ENCODE measurements around the gene PHACTR3.
A peak's percentile ranks its signal among the peaks of the same experiment; 100 is the strongest.

The PHACTR3 gene

DNA sequence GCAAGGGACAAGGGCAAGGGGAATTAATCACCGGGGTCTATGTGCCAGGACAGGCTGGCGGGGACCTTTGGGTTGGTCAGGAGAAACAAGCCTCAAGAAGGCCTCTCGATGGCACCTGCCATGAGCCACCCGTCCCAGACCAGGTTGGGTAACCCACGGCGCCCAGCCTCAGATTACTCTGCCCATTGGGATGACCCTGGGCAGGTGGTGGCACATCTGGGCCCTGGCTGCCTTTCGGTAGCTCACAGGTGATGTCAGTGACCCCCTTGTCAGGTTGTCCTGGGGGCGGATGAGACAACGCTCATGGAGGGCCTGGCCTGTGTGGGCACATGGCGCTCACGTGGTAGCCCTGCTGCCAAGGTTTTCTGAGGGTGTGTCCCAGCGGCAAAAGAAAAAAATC lies 176.9 kb downstream of the PHACTR3 start:
- FAIRE-seq (no peak), DNase-seq (ENCODE audit: extremely low spot score, insufficient read length, low read depth) (no peak)

DNA sequence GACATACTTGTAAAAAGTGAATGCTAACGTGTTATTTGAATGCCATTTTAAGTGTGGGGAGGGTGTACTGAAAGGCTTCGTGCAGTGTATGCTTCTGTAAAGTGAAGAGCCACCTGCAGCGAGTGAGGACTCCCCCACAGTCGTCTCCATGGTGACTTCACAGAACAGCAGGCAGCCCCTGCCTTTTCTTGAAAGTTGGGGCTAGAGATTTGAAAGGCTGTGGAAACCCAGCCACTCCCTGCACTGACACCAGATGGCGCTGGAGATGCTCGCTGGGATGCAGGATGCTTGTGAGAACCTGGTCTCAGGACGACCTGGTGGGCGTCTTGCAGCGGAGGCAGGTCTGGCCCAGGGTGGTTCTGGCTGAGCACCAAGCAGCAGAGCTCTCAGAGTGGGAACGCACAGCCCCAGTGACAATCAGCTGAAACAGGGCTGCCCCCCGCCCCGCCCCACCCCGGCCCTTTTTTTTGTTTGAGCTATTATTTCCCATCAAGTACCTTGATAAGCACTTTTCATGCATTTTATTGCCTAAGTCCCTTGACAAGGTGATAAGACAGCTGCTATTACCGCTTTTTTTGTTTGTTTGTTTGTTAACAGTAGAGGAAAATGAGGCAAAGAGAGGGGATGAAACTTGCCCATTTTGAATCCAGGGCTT lies 178.8 kb downstream of the PHACTR3 start:
- FAIRE-seq (peak; percentile 66), DNase-seq (ENCODE audit: extremely low spot score, insufficient read length, low read depth) (peak; percentile 30)

DNA sequence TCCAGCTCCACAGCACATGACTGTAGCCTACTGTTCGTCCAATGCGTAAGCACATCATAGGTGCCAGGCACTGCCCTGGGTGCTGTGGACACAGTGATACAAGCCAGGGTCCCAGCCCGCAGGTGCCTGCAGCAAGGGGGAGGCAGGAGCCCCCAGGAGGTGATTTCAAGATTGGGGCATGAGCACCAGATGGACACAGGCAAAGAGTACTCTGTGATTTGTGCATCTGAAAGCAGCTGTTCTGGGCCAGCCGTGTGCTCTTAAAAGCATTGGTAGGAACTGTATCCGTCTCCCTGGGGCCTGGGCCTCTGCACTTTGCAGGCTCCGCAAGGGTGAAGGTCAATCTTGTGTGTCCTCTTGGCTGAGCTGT lies 179.3 kb downstream of the PHACTR3 start:
- DNase-seq (ENCODE audit: extremely low spot score, insufficient read length, low read depth) (no peak), FAIRE-seq (no peak)

DNA sequence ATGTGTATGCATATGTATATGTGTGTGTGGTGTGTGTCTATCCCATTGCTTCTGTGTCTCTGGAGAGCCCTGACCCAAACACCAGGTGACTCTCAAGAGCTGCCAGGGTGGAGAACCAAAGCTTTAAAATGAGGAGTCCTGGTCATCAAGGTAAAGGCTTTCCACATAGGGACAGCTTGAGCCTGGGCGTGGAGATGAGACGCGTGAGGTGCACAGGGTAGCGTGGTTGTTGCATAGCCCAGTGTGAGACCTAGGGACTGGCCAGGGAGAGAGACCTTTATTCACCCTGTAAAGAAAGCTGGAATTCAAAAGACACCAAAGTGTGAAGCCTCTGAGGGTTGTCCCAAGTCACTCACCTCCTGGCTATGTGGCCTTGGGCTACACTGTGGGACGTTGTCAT lies 180.0 kb downstream of the PHACTR3 start:
- FAIRE-seq, result no peak

DNA sequence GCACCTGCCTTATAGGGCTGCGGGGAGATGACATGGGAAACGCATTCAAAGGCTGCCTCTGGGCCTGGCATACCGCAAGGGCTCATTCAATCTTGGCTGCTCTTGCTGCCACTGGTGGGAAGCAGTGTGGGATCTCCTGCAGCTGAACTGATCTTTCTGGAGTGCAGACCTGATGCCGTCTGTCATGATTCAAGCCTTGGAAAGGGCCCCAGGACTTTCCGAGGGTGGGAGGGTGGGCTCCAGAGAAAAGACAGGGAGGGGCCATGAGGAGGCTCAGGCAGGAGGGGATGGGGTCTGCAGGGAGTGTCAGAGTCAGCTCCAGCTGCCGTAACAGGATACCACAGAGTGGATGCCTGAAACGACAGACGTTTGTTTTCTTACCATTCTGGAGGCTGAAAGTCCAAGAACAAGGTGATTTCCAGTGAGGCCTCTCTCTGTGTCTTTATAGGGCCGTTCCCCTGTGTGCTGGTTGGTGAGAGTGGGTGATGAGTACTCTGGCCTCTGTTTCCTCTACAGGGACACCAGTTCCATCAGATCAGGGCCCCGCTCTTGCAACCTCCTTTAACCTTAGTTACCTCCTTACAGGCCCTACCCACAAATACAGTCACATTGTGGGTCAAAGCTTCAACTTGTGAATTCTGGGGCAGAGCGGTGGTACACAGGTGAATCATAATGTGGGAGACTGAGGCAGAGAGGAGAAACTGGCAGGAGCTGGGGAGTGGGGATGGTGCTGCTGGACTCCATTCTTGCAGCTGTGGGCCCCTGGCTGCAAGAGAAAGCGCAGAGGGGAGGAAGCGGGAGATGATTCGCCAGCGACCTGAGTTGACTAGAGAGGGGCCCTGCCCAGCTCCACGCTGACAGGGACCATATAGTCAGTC lies 180.7 kb downstream of the PHACTR3 start:
- no peak for DNase-seq (ENCODE audit: extremely low spot score, insufficient read length, low read depth)
- no peak for FAIRE-seq

More for the DNA sequence above, 180.0 kb downstream of the PHACTR3 start:
- DNase-seq (ENCODE audit: extremely low spot score, insufficient read length, low read depth), result no peak

DNA sequence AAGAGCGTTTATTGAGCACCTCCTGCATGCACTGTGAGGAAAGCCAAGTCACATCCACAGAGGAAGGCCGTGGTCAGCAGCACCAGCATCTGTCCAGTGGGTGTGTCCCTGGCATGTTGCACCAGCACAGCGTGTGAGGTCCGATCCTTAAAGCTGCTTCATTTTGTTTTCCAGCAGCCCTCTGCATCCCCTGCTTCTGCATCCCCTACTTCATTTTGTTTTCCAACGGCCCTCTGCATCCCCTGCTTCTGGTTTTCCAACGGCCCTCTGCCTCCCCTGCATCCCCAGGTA lies 181.3 kb downstream of the PHACTR3 start:
- FAIRE-seq, result no peak
- no peak for DNase-seq (ENCODE audit: extremely low spot score, insufficient read length, low read depth)

DNA sequence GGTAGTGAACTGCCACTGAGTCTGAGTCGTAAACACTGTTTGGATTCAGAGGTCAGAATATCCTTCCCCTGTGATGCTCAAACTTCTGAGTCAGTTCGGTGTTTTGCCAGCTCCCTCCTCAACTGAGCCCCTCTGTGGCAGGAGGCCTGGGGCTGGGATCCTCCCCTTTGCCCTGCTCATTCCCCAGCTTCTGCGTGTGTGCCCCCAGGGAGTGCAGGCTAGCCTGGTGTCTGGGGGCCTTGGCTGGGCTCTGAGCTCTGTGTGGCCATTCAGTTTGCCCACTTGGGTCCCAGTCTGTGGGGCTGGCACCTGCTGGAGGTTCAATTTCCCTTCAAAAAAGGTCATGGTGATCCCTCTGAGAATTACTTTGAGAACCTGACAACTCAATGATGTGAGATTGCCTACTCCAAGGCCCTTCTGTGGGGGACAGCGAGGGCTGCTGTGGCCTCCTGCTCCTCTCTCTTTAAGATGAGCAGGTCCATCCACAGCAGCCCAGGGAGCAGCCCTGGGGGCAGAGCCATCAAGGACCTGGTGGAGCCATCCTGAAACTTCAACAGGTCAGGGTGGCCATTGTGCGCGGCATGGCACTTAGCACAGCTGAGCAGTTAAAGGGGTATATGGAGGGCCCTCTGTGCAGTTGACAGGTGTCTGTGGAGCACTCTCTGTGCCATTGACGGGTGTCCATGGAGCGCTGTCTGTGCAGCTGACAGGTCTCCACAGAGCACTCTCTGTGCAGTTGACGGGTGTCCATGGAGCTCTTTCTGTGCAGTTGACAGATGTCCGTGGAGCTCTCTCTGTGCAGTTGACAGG lies 181.9 kb downstream of the PHACTR3 start:
- no peak for DNase-seq (ENCODE audit: extremely low spot score, insufficient read length, low read depth)
- FAIRE-seq, result no peak

DNA sequence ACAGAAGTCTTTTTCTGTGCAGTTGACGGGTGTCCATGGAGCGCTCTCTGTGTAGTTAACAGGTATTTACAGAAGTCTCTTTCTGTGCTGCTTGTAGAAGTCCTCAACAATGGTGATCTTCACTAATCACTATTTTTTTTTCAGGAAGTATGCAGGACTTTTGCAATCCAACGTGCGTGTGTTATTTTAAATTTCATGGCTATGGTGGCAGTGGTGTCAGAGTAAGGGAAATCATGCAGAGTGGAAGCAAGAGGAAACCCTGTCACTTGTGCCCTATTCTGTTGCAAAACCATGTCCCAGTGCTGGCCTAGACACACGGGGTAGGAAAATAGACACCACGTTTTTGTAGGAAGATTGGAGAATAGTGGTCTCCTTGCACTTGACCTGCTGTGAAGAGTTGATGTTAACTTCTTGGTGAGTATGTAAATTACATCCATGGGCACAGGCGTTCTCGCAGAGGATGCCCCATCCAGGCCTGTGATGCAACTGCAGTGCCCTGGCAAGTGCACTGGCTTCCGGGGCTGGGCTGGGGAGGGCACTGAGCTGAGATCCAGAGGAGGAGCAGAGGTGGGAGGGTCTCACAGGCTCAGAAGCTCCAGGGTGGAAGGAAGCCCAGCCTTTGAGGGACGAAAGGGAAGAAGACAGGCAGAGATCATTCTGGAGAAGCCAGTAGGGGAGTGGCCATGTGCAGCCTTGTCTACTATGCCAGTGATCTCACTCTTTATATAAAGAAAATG lies 182.6 kb downstream of the PHACTR3 start:
- FAIRE-seq (no peak), DNase-seq (ENCODE audit: extremely low spot score, insufficient read length, low read depth) (no peak)

DNA sequence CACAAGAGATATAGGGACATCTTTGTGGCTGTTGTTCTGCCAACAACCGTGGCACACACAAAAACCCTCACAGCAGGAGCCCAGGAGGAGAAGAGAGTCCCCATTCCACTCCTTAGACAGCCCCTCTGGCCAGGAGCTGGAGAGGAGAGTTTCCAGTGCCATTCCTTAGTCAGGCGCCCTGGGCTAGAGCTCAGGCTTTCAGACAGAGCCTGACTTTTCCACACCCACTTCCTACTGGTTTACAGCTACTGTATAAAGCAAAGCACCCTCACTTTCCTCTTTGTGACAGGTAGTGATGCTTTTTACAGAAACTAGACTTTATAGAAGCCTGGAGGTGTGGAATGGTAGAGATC lies 183.2 kb downstream of the PHACTR3 start:
- FAIRE-seq (no peak), DNase-seq (ENCODE audit: extremely low spot score, insufficient read length, low read depth) (no peak)

DNA sequence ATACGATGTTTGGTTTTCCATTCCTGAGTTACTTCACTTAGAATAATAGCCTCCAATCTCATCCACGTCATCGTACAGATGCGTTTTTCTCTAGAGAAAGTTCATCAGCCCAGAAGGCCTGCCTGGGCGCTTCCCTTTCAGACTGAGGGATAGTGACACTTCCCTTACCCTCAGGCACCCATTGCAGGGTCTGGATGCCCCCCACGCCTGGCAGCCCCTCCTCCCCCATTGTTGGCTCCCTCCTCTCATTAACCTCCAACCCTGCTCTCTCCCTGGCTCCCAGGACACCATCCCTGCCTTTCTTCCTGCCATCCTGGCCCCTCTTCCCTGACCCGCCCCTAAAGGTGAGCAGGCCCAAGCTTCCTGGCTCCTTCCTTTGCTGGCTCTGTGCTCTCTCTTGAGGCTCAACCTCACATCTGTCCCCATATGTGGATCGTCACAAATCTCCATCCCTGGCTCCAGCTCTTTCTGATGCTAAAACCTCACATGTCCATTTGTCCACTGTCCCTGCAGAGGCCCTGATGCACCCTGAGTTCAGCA lies 183.9 kb downstream of the PHACTR3 start:
- FAIRE-seq, result no peak

DNA sequence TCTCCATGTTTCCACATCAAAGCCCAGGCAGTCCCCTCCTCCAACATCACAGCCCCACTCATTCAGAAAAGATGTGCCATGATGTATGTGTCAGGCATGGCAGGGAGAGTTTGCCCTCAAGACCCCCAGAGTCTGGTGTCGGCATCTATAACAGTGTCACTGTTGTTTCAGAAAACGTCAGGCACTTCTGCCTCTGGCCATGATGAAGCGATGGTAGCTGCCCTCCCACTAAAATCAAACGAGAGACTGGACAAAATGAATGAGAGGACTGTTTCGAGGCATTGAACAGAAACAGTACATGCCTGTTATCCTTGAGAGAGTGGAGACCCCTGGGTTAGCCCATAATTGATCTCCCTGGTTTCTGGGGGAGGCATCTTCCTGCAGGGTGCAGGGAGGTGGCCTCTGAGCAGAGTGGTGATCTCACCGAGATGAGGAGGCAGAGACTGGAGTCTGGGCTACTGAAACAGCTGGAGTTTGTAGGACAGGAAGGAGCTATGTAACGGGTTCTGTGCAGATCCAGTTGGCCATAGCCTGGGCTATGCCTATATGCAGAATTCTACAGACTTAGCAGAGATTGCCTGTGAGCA lies 184.6 kb downstream of the PHACTR3 start:
- FAIRE-seq (no peak), DNase-seq (ENCODE audit: extremely low spot score, insufficient read length, low read depth) (no peak)

More for the DNA sequence above, 183.9 kb downstream of the PHACTR3 start:
- DNase-seq (ENCODE audit: extremely low spot score, insufficient read length, low read depth), result no peak

DNA sequence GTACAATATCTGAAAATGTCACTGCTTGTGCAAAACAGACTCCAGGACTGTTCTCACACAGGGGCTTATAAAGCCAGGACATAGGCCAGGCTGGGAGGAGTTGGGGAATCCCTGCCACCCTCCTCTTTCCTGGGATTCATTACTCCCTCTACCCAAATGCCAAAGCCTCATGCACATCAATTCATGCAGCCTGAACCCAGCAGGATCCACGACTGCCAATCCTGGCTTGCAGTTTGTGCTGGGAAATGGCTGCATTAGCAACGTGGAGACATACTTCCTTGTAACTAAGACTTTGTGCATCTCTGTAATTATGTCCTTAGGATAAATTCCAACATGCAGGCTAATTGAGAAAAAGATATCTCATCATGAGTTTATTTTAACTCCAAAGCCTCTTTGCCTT lies 185.3 kb downstream of the PHACTR3 start:
- DNase-seq (ENCODE audit: extremely low spot score, insufficient read length, low read depth) (no peak), FAIRE-seq (no peak)

DNA sequence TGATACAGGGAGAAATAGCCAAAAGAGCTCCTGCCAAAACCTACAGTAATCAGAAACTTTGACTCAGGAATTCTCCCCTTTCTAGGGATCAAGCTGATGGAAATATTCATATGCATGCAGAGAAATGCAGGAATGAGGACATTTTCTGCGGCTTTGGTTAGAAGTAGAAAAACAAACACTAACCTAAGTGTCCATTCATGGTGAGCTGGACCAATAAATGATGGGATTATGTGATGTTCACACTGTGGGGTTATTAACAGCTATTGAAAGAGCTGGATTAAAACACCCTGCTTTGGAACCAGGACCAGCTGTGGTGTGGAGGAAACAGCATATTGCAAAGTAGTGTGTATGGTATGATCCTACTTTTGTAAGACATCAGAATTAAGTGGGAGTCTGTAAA lies 186.0 kb downstream of the PHACTR3 start:
- DNase-seq (ENCODE audit: extremely low spot score, insufficient read length, low read depth) (no peak), FAIRE-seq (no peak)

DNA sequence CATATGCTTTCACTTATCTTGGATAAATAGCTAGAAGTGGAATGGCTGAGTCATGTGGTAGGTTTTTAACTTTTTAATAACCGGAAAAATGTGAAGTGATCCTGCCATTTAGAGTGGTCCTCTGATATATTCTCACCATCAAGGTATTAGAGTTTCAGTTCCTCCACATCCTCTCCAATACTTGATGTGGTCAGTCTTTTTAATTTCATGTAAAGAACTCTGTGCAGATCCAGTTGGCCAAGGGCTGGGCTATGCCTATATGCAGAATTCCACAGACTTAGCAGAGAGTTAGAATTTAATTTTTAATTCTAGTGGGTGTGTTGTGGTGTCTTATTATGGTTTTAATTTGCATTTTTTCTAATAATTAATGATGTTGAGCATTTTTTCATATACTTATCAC lies 188.0 kb downstream of the PHACTR3 start:
- DNase-seq (ENCODE audit: extremely low spot score, insufficient read length, low read depth) (no peak), FAIRE-seq (no peak)

DNA sequence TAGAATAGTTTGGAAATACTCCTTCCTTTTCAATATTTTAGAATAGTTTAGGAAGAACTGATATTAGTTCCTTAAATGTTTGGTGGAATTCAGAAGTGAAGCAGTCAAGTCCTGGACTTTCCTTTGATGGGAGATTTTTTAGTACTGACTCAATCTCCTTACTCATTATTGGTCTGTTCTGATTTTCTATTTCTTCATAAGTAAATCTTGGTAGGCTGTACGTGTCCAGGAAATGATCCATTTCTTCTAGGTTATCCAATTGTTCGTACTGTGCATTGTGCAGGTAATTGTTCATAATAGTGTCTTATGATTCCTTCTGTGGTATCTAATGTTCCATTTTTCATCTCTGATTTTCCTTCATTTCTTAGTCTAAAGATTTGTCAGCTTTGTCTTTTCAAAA lies 190.2 kb downstream of the PHACTR3 start:
- no peak for FAIRE-seq
- no peak for DNase-seq (ENCODE audit: extremely low spot score, insufficient read length, low read depth)

DNA sequence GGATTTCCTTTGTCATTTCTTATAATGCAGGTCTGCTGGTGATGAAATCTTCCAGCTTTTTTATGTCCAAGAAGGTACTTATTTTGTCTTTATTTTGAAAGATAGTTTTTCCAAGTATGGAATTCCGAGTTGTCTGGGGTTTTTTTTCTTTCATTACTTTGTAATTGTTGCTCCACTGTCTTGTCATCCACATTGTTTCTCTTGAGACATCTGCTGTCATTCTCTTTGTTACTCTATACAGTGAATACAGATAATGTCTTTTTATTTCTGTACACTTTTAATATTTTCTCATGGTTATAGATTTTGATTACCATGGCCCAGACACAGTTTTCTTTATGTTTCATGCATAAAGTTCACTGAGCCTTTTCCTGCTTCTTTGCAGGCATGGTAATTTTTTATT lies 196.0 kb downstream of the PHACTR3 start:
- DNase-seq (ENCODE audit: extremely low spot score, insufficient read length, low read depth) (no peak), FAIRE-seq (no peak)

DNA sequence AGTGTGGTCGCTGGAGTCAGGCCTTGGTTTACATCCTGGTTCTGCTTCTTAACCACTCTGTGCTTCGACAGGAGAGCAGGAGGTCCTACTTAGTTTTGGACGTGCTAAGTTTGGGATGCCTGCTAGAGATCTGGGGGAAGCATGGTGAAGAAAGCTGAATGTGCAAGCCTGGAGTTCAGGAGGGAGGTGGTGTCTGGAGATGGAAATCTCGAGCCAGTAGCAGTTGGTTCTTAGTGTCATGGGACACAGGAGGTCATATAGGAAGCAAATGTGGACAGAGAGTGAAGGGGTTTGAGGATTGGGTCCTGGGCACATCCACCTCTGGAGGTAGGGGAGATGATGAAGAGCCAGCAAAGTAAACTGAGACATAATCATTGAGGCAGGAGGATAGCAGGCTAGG lies 197.7 kb downstream of the PHACTR3 start:
- no peak for FAIRE-seq

DNA sequence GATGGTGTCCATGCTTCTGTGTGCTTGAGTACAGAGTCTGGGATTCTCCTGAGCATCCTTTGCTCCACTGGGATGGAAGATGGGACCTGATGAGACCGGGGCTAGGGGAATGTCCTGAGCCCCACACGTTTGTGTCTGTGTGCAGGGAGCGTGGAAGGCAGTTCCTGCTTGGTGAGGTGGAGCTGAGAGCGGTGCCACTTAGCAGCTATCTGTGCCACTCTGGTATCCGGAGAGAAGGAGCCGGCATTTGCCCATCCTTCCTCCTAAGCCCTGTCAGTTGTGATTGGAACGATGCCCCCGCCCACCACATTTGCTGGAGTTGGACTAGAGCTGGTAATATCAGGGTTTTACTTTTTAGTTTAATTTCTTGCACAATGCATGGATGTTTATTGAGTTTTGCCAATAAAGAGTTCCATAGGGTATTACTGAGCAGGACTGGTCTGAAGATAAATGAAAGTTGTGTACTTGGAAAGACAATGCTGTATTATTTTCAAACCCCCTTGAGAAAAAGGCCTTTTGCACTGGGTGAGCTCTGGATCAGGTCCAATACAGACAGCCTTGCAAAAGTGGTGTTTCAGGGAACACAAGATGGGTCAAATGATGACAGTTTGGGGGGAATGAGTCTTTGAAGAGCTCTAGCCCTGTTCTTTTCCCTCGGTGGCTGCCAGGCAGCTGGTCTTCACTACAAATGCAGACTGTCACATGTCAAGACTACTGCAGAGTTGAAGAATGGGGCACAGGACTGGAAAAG lies 198.3 kb downstream of the PHACTR3 start:
- DNase-seq (ENCODE audit: extremely low spot score, insufficient read length, low read depth) (no peak), FAIRE-seq (no peak)

More for the DNA sequence above, 197.7 kb downstream of the PHACTR3 start:
- DNase-seq (ENCODE audit: extremely low spot score, insufficient read length, low read depth), result no peak

DNA sequence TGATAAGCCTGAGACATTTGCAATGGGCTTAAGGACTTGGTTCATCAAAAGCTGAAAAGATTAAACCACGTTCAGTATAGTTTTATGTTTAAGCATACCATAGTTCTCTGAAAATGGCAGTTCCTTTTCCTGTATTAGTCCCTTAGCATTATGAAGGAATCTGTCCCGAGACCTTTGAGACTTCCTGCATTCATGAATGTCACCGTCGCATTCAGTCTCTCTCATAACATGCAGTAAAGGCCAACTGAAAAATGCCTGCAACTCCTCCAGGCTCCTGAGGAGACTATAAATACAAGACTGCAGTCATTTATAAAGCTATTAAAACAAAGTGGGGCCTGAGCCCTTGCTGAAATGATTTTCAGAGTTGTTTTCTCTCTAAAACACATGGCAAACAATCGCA lies 200.0 kb downstream of the PHACTR3 start:
- DNase-seq (ENCODE audit: extremely low spot score, insufficient read length, low read depth), result no peak
- no peak for FAIRE-seq
